Measurements from ENCODE around the gene ZSCAN12. TPM values are rescaled to one million over a fixed set of nuclear protein-coding genes. Genes with fewer than 3 reads are reported as not detected.

ZSCAN12 gene
- total RNA-seq, 1 experiment from 2014 or later, result 4.7 TPM

DNA sequence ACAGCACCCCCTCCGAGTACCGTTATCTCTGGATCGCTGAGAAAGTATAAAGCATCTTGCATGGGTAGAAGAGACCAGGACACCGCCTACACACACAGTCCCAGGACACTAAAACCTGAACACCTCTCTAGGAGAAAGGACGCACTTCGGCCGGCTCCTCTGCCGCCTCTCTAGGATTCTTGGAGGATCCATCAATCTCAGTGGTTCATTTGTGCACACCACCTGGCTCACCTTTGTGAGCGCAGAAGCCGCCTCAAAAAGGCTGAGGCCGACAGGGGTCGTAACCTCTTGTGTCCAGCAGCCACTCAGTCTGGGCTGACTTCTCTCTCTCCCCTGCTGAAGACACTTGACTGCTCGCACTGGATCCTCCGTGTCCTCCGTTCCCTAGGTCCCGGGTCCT is 30.2 kb upstream of the ZSCAN12 start:
- intact Hi-C loops (cut with micrococcal nuclease; ENCODE audit: unreplicated experiment), result no loop called here
- no peak for DNase-seq
- no peaks in the 10 kb centered on the region for H3K9me3 Mint-ChIP-seq (ENCODE audit: low read depth, unreplicated experiment)
- no peaks in the 10 kb centered on the region for H3K4me1 Mint-ChIP-seq (ENCODE audit: low read depth, unreplicated experiment)
- no peak overlapping the region for H3K4me3 Mint-ChIP-seq (ENCODE audit: low read depth, unreplicated experiment)
- CTCF ChIA-PET, result no interaction called here
- no peak overlapping the region for H3K27ac Mint-ChIP-seq (ENCODE audit: unreplicated experiment)
- H3K27me3 Mint-ChIP-seq (ENCODE audit: unreplicated experiment), result peaks cover 13% of the 10 kb centered on the region
- H3K36me3 Mint-ChIP-seq (ENCODE audit: insufficient read depth, unreplicated experiment), result no peaks in the 10 kb centered on the region
- no TSS peak for BruUV-seq (replicated peaks)
- TF ChIP-seq, protein P1, sequence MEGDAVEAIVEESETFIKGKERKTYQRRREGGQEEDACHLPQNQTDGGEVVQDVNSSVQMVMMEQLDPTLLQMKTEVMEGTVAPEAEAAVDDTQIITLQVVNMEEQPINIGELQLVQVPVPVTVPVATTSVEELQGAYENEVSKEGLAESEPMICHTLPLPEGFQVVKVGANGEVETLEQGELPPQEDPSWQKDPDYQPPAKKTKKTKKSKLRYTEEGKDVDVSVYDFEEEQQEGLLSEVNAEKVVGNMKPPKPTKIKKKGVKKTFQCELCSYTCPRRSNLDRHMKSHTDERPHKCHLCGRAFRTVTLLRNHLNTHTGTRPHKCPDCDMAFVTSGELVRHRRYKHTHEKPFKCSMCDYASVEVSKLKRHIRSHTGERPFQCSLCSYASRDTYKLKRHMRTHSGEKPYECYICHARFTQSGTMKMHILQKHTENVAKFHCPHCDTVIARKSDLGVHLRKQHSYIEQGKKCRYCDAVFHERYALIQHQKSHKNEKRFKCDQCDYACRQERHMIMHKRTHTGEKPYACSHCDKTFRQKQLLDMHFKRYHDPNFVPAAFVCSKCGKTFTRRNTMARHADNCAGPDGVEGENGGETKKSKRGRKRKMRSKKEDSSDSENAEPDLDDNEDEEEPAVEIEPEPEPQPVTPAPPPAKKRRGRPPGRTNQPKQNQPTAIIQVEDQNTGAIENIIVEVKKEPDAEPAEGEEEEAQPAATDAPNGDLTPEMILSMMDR (IDR thresholded peaks at IDR 0.05; ENCODE audit: unreplicated experiment), result no peak

DNA sequence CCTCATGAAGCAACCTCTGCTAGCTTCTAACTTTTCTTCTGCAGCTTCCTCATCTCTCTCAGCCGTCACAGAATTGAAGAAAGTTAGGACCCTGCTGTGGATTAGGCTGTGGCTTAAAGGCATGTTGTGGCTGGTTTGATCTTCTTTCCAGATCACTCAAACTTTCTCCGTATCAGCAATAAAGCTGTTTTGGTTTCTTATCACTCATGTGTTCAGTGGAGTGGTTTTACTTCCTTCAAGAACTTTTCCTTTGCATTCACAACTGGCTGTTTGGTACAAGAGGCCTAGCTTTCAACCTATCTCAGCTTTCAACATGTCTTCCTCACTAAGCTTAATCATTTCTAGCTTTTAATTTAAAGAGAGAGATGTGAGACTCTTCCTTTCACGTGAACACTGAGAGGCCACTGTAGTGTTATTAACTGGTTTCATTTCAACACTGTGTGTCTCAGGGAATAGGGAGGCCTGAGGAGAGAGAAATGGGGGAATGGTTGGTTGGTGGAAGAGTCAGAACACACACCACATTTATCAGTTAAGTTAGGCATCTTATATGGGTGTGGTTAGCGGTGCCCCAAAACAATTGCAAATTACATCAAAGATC is 26.5 kb upstream of the ZSCAN12 start:
- CTCF ChIA-PET, result no interaction called here
- DNase-seq, result no peak
- BruUV-seq (replicated peaks), result no TSS peak
- intact Hi-C loops (cut with micrococcal nuclease; ENCODE audit: unreplicated experiment), result no loop called here
- Mint-ChIP-seq H3K36me3 (ENCODE audit: insufficient read depth, unreplicated experiment) (no peaks in the 10 kb centered on the region), H3K27me3 (ENCODE audit: unreplicated experiment) (peaks cover 10% of the 10 kb centered on the region), H3K4me1 (ENCODE audit: low read depth, unreplicated experiment) (no peaks in the 10 kb centered on the region), H3K9me3 (ENCODE audit: low read depth, unreplicated experiment) (no peaks in the 10 kb centered on the region), H3K27ac (ENCODE audit: unreplicated experiment) (no peak overlapping the region), H3K4me3 (ENCODE audit: low read depth, unreplicated experiment) (no peak overlapping the region)
- TF ChIP-seq, protein P1 (IDR thresholded peaks at IDR 0.05; ENCODE audit: unreplicated experiment), result no peak

DNA sequence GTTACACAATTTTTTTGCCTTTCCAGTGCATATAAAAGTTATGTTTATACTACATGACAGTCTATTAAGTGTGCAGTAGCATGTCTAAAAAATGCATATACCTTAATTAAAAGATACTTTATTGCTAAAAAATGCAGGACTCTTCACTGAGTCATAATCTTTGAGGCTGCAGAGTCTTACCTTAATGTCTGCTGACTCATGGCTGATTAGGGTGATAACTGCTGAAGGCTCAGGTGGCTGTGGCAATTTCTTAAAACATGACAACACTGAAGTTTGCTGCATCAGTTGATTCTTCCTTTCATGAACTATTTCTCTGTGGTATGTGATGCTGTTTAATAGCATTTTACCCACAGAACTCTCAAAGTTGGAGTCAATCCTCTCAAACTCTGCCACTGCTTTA is 24.6 kb upstream of the ZSCAN12 start:
- BruUV-seq (replicated peaks), result no TSS peak
- Mint-ChIP-seq H3K9me3 (ENCODE audit: low read depth, unreplicated experiment) (no peaks in the 10 kb centered on the region), H3K27ac (ENCODE audit: unreplicated experiment) (no peak overlapping the region), H3K27me3 (ENCODE audit: unreplicated experiment) (no peaks in the 10 kb centered on the region), H3K4me1 (ENCODE audit: low read depth, unreplicated experiment) (no peaks in the 10 kb centered on the region), H3K4me3 (ENCODE audit: low read depth, unreplicated experiment) (no peak overlapping the region), H3K36me3 (ENCODE audit: insufficient read depth, unreplicated experiment) (no peaks in the 10 kb centered on the region)
- TF ChIP-seq, protein P1 (IDR thresholded peaks at IDR 0.05; ENCODE audit: unreplicated experiment), result no peak
- CTCF ChIA-PET, result no interaction called here
- DNase-seq, result no peak
- intact Hi-C loops (cut with micrococcal nuclease; ENCODE audit: unreplicated experiment), result no loop called here

DNA sequence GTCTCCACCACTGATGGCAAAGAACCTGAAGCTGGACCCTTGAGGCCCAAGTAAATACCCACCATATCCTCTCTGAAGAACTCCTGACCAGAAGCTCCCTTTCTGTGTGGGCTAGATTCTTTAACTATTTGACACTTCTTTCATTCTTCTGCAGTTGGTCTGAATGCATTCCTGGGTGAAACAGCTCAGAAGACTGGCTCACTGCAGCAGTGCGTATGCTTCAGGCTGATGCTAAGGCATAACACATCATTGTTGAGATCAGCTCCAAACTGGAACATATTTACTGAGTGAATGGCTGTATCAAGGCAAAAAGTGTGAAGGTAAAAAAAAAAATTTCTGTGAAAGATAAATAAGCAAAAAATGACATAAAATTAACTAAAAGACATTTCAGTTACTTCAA is 24.0 kb upstream of the ZSCAN12 start:
- no peak for DNase-seq
- no peaks in the 10 kb centered on the region for H3K9me3 Mint-ChIP-seq (ENCODE audit: low read depth, unreplicated experiment)
- H3K27me3 Mint-ChIP-seq (ENCODE audit: unreplicated experiment), result no peaks in the 10 kb centered on the region
- no peak overlapping the region for H3K4me3 Mint-ChIP-seq (ENCODE audit: low read depth, unreplicated experiment)
- CTCF ChIA-PET, result interaction anchor here (0.5 to 0.6 kb wide), 2 partner anchors 96 to 394 kb away, joined by 3 to 4 read pairs; no protein-coding TSS in a partner anchor
- no TSS peak for BruUV-seq (replicated peaks)
- H3K27ac Mint-ChIP-seq (ENCODE audit: unreplicated experiment), result no peak overlapping the region
- H3K36me3 Mint-ChIP-seq (ENCODE audit: insufficient read depth, unreplicated experiment), result no peaks in the 10 kb centered on the region
- H3K4me1 Mint-ChIP-seq (ENCODE audit: low read depth, unreplicated experiment), result no peaks in the 10 kb centered on the region
- intact Hi-C loops (cut with micrococcal nuclease; ENCODE audit: unreplicated experiment), result no loop called here
- TF ChIP-seq, protein P1 (IDR thresholded peaks at IDR 0.05; ENCODE audit: unreplicated experiment), result no peak

Data from Calu3 (cell line).